GM12878 (cell line): ENCODE results near the gene SSH2. TPM values are rescaled to one million over a fixed set of nuclear protein-coding genes. Genes with fewer than 3 reads are reported as not detected.
A peak's percentile ranks its signal among the peaks of the same experiment; 100 is the strongest.

Source experiments
- ATAC-seq: fragments of 200-7000 bp; cut with Tn5 transposase; 3 replicates; pipeline ENCODE4 v1.9.1; 2020; ENCODE audit warnings: mild to moderate bottlenecking, moderate library complexity
- BruUV-seq: library from RNA; stranded (reverse); fragments of 400-500 nt; replicated peaks from 2 replicates; lab custom pipeline; 2021; lab: Mats Ljungman, UMichigan
- CTCF ChIA-PET: fragments of 300-600 bp; sonication (Branson Sonifier 250); formaldehyde crosslinking; extraction: SDS; loops from one replicate; lab custom pipeline; 2021; ENCODE audit warnings: inconsistent platforms; lab: Yijun Ruan, JAX
- POLR2A ChIA-PET: fragments of 350-600 bp; formaldehyde crosslinking; extraction: SDS; loops from one replicate; lab custom pipeline; 2021; ENCODE audit warnings: inconsistent platforms; lab: Charles Lee
- RAD21 ChIA-PET: fragments of 300-600 bp; sonication (Branson Sonifier 250); formaldehyde crosslinking; loops from one replicate; lab custom pipeline; 2023; ENCODE audit warnings: antibody characterized with exemption; ENCODE audit not compliant: unreplicated experiment; lab: Charles Lee
- SMC1A ChIA-PET: fragments of 300-600 bp; sonication (Branson Sonifier 250); formaldehyde crosslinking; loops from one replicate; lab custom pipeline; 2023; ENCODE audit not compliant: unreplicated experiment, uncharacterized antibody; lab: Charles Lee
- DNase-seq: peaks from one replicate; pipeline ENCODE4 v3.0.0-alpha.2; 2011; ENCODE audit warnings: low read depth, low spot score
- FAIRE-seq: peaks from 3 replicates; lab custom pipeline; 2011; peaks lifted over from hg19 to GRCh38; lab: Jason Lieb, UNC
- H2AFZ ChIP-seq: 2 replicates; pipeline ENCODE4 v1.6.0; 2011; ENCODE audit warnings: low read depth, low read length, control low read depth; ENCODE audit not compliant: control insufficient read depth
- H3K27ac ChIP-seq: 2 replicates; pipeline ENCODE4 v1.5.1; 2011; ENCODE audit warnings: control low read depth; ENCODE audit not compliant: control insufficient read depth, insufficient read depth
- H3K27me3 ChIP-seq, 2 experiments: replicated peaks in 1 of 2; 2 replicates each; pipeline versions ENCODE4 v1.6.0 to v1.6.1; 2011; ENCODE audit warnings: low read length in 1 of 2; ENCODE audit not compliant: control insufficient read depth in 2 of 2, insufficient read depth in 2 of 2
- H3K36me3 ChIP-seq, 2 experiments: 2 replicates each; pipeline ENCODE4 v1.5.1; 2011; ENCODE audit warnings: low read length in 1 of 2; ENCODE audit not compliant: control insufficient read depth in 2 of 2, insufficient read depth in 2 of 2
- H3K4me1 ChIP-seq: 2 replicates; pipeline ENCODE4 v1.6.1; 2011; ENCODE audit warnings: mild to moderate bottlenecking, low read length, moderate library complexity, mixed read lengths; ENCODE audit not compliant: control insufficient read depth, insufficient read depth
- H3K4me2 ChIP-seq: 2 replicates; pipeline ENCODE4 v1.6.0; 2011; ENCODE audit warnings: control low read depth; ENCODE audit not compliant: control insufficient read depth, insufficient read depth
- H3K4me3 ChIP-seq: fragments of 200-600 bp; sonication (generic); 2 replicates; pipeline ENCODE4 v1.5.1; 2016
- H3K79me2 ChIP-seq: 2 replicates; pipeline ENCODE4 v1.6.0; 2011; ENCODE audit warnings: low read length; ENCODE audit not compliant: control insufficient read depth, insufficient read depth
- H3K9ac ChIP-seq: 2 replicates; pipeline ENCODE4 v1.8.0; 2011; ENCODE audit warnings: low read length, control low read depth, mixed read lengths; ENCODE audit not compliant: control insufficient read depth, insufficient read depth
- H3K9me3 ChIP-seq: replicated peaks from 3 replicates; pipeline ENCODE4 v1.5.1; 2011; ENCODE audit warnings: mild to moderate bottlenecking, low read length; ENCODE audit not compliant: control insufficient read depth, insufficient read depth
- H4K20me1 ChIP-seq: 2 replicates; pipeline ENCODE4 v1.6.0; 2011; ENCODE audit not compliant: control insufficient read depth, insufficient read depth
- ATF2 ChIP-seq: IDR thresholded peaks from 2 replicates; pipeline ENCODE4 v1.6.1; 2012; ENCODE audit warnings: low read length, inconsistent platforms
- BACH1 ChIP-seq: fragments of 450-650 bp; IDR thresholded peaks from 2 replicates; pipeline ENCODE4 v1.6.1; 2017; ENCODE audit warnings: mild to moderate bottlenecking, borderline replicate concordance
- BHLHE40 ChIP-seq, 2 experiments: fragments of 450-650 bp in 1 of 2; IDR thresholded peaks; 2 replicates each; pipeline ENCODE4 v1.6.1; 2011 to 2017; ENCODE audit warnings: low read depth in 2 of 2, borderline replicate concordance in 1 of 2, improper control_type of control experiment in 1 of 2, low read length in 1 of 2, mild to moderate bottlenecking in 1 of 2
- CBX5 ChIP-seq: sonication (generic); IDR thresholded peaks from 2 replicates; pipeline ENCODE4 v1.6.1; 2016; ENCODE audit warnings: low read depth, moderate library complexity, mild to moderate bottlenecking, inconsistent platforms
- CHD2 ChIP-seq: IDR thresholded peaks from 2 replicates; pipeline ENCODE4 v1.6.1; 2011; ENCODE audit warnings: low read depth, low read length, improper control_type of control experiment, borderline replicate concordance
- CREB1 ChIP-seq: IDR thresholded peaks from 2 replicates; pipeline ENCODE4 v1.6.1; 2012; ENCODE audit warnings: low read depth, mild to moderate bottlenecking, inconsistent platforms
- EGR1 ChIP-seq, 2 experiments: IDR thresholded peaks; 1 replicate in 1 of 2; 2 replicates in 1 of 2; pipeline ENCODE4 v1.6.1; 2011 to 2012; ENCODE audit warnings: low read depth in 2 of 2, low read length in 2 of 2, borderline replicate concordance in 1 of 2, mild to moderate bottlenecking in 1 of 2, moderate library complexity in 1 of 2
- ESRRA ChIP-seq: IDR thresholded peaks from 2 replicates; pipeline ENCODE4 v1.6.1; 2012; ENCODE audit warnings: mild to moderate bottlenecking, low read length, improper control_type of control experiment
- HCFC1 ChIP-seq: fragments of 150-350 bp; IDR thresholded peaks from 2 replicates; pipeline ENCODE4 v1.6.1; 2014; ENCODE audit warnings: low read length
- IKZF1 ChIP-seq: fragments of 450-650 bp; conservative IDR thresholded peaks from 2 replicates; pipeline ENCODE4 v1.6.1; 2017; ENCODE audit warnings: antibody characterized with exemption, mild to moderate bottlenecking
- IRF4 ChIP-seq: IDR thresholded peaks from 2 replicates; pipeline ENCODE4 v1.6.1; 2011; ENCODE audit warnings: low read depth, low read length
- MTA3 ChIP-seq: IDR thresholded peaks from 2 replicates; pipeline ENCODE4 v1.6.1; 2012; ENCODE audit warnings: low read length, inconsistent platforms, borderline replicate concordance
- NKRF ChIP-seq: fragments of 450-650 bp; conservative IDR thresholded peaks from 2 replicates; pipeline ENCODE4 v1.6.1; 2017; ENCODE audit warnings: mild to moderate bottlenecking, moderate library complexity
- NR2F1 ChIP-seq: fragments of 450-650 bp; conservative IDR thresholded peaks from 2 replicates; pipeline ENCODE4 v1.6.1; 2017; ENCODE audit warnings: mild to moderate bottlenecking
- POU2F2 ChIP-seq: IDR thresholded peaks from 3 replicates; pipeline ENCODE4 v1.6.1; 2011; ENCODE audit warnings: low read depth, mild to moderate bottlenecking, low read length, borderline replicate concordance
- RCOR1 ChIP-seq: conservative IDR thresholded peaks from 2 replicates; pipeline ENCODE4 v1.6.1; 2012; ENCODE audit warnings: low read depth, low read length, improper control_type of control experiment
- RELB ChIP-seq: fragments of 450-650 bp; IDR thresholded peaks from 2 replicates; pipeline ENCODE4 v1.6.1; 2017; ENCODE audit warnings: low read depth, mild to moderate bottlenecking, moderate library complexity
- SIX5 ChIP-seq: IDR thresholded peaks from 2 replicates; pipeline ENCODE4 v1.6.1; 2011; ENCODE audit warnings: mild to moderate bottlenecking, low read depth, low read length, moderate library complexity; ENCODE audit not compliant: severe bottlenecking
- SREBF1 ChIP-seq: IDR thresholded peaks from 2 replicates; pipeline ENCODE4 v1.6.1; 2012; ENCODE audit warnings: mild to moderate bottlenecking, low read length
- WGBS: methylation state at CpG from one replicate; pipeline ENCODE4 v1.1.6; 2016; ENCODE audit warnings: low lambda C conversion rate; ENCODE audit not compliant: insufficient replicate concordance, insufficient coverage; ENCODE audit errors: missing lambda C conversion rate; 5-methylcytosine and 5-hydroxymethylcytosine counted together
- in situ Hi-C: fragments of 300-500 bp; cut with MboI; formaldehyde crosslinking; loops from 9 replicates; pipeline ENCODE4 v1.14.3; 2018; ENCODE audit warnings: mixed read lengths
- intact Hi-C: fragments of 100-400 bp; cut with micrococcal nuclease; formaldehyde crosslinking; loops from one replicate; pipeline ENCODE4 v1.14.2; 2022; ENCODE audit not compliant: unreplicated experiment
- polyA plus RNA-seq, 11 experiments: library from polyadenylated mRNA; depleted of rRNA in 4 of 11; unstranded in 6 of 11; stranded (reverse) in 5 of 11; fragments of >200 nt; fragmentation: Nextera tagmentation in 4 of 11; fragmentation: Illumina TruSeq in 1 of 11; extraction: Ambion mirVana in 4 of 11; extraction: Trizol in 1 of 11; gene quantifications; 1 replicate in 1 of 11; 2 replicates in 10 of 11; pipeline versions ENCODE4 v1.2.1 to v1.2.3, GENCODE V29; 2011 to 2016; ENCODE audit warnings: inconsistent platforms in 2 of 11, missing spikeins in 2 of 11, low read depth in 1 of 11
- total RNA-seq, 4 experiments: library from RNA; depleted of rRNA in 3 of 4; stranded (reverse); fragments of >200 nt in 3 of 4; fragmentation: Illumina TruSeq in 1 of 4; extraction: Trizol in 1 of 4; gene quantifications; 2 replicates each; pipeline versions ENCODE4 v1.2.1 to v1.2.3, GENCODE V29; 2013 to 2021

Gene SSH2
- total and polyA plus RNA-seq, 10 of the 15 experiments (the other 5 are each of a cell fraction or from before 2014, with no cell fraction given): 9.3 to 65.9 (median 34.0) TPM

GRCh38 chr17:29592850-29593551 lies 337.0 kb downstream of the SSH2 start, which contains the start of gene ANKRD13B:
Gene ANKRD13B (plus strand): TSS chr17:29593132. CDS start chr17:29593622, 490 bp downstream.
- Histone ChIP-seq H4K20me1 (no peaks in the 10 kb centered on the region), H3K36me3 (no peaks in the 10 kb centered on the region), H3K27ac (no peak within 1 kb of the TSS), H3K4me3 (peak within 1 kb of the TSS; percentile 67), H3K9me3 (no peaks in the 10 kb centered on the region), H3K27me3 (no peaks in the 10 kb centered on the region; a peak in 1 of 4 replicates), H3K79me2 (peaks cover 14% of the 10 kb centered on the region), H3K4me2 (peak within 1 kb of the TSS; percentile 100), H2AFZ (peak within 1 kb of the TSS; percentile 68), H3K9ac (peak within 1 kb of the TSS; percentile 39; the same call in 1 of the 2 replicates), H3K4me1 (peaks cover 36% of the 10 kb centered on the region)
- ChIA-PET RAD21 (interaction anchor here (0.5 to 2.9 kb wide), 7 partner anchors 11 to 223 kb away, joined by 3 to 20 read pairs (median 13); no protein-coding TSS in a partner anchor), POLR2A (interaction anchor here (0.6 to 1.4 kb wide), 3 partner anchors 12 to 212 kb away, joined by 4 to 9 read pairs (median 4); no protein-coding TSS in a partner anchor), SMC1A (interaction anchor here (0.7 to 3.0 kb wide), 7 partner anchors 7 to 223 kb away, joined by 3 to 17 read pairs (median 5); no protein-coding TSS in a partner anchor), CTCF (interaction anchor here (0.6 to 5.0 kb wide), 14 partner anchors 11 to 222 kb away, joined by 3 to 72 read pairs (median 6); partner anchors contain the start of genes TAOK1 and TP53I13)
- intact Hi-C loops: loop anchor here (10.0 kb wide), 1 partner anchor 228 kb away; no protein-coding TSS in a partner anchor
- FAIRE-seq (no peak), ATAC-seq (peak; percentile 6; the same call in 1 of the 3 replicates), DNase-seq (no peak)
- BruUV-seq: no TSS peak
- 1% methylated on average over 45 of the region's 96 CpGs for WGBS
- in situ Hi-C loops: no loop called here
- no peak for TF ChIP-seq ATF2
- peak; percentile 83 for TF ChIP-seq IKZF1
- TF ChIP-seq POU2F2: no peak
- 0 out of 2 replicates have a peak, but pooled peaks have one; percentile 9 for TF ChIP-seq NR2F1
- no peak for TF ChIP-seq SREBF1
- peak in 1 of 2 experiments; percentile 81; a peak in 2 of 3 replicates for TF ChIP-seq EGR1 (IDR thresholded peaks at IDR 0.05; ENCODE audit: borderline replicate concordance in 1 of 2, low read depth in 2 of 2, low read length in 2 of 2)
- no peak for TF ChIP-seq ESRRA
- TF ChIP-seq BACH1: 0 out of 2 replicates have a peak, but pooled peaks have one; percentile 37
- 0 out of 2 replicates have a peak, but pooled peaks have one; percentile 47 for TF ChIP-seq CREB1
- no peak for TF ChIP-seq RCOR1
- peak in 1 of 2 experiments; percentile 71; a peak in 2 of 4 replicates for TF ChIP-seq BHLHE40 (IDR thresholded peaks at IDR 0.05; ENCODE audit: borderline replicate concordance in 1 of 2, low read depth in 2 of 2, low read length in 1 of 2)
- peak; percentile 55 for TF ChIP-seq NKRF
- TF ChIP-seq CHD2: no peak
- peak; percentile 78 for TF ChIP-seq HCFC1
- TF ChIP-seq IRF4: no peak
- no peak for TF ChIP-seq CBX5
- no peak for TF ChIP-seq RELB
- TF ChIP-seq MTA3: no peak
- peak; percentile 73 for TF ChIP-seq SIX5
